Kidney tubule cell (primary cell): ENCODE data around the gene KRTAP5-9.
"Not testable (repeated sequence)": the region's sequence is repeated elsewhere in the genome, so short reads cannot be mapped to it uniquely, and the experiment has no call there.

Experiments
- DNase-seq: peaks from one replicate; pipeline ENCODE4 v3.0.0-alpha.2; 2018; ENCODE audit warnings: low spot score

Gene KRTAP5-9

GRCh38 chr11:71548120-71548519, at the start of gene KRTAP5-9:
Gene KRTAP5-9, plus strand, starts transcription at chr11:71548420. Its CDS starts 238 bp downstream, at chr11:71548658.
- no peak for DNase-seq

GRCh38 chr11:71499125-71499524, 49.1 kb upstream of the KRTAP5-9 start:
- no peak for DNase-seq

- no peak for DNase-seq
These were observed 48.7 kb upstream of the KRTAP5-9 start for GRCh38 chr11:71499546-71499945.

GRCh38 chr11:71500601-71501021, 47.6 kb upstream of the KRTAP5-9 start:
- no peak for DNase-seq

- no peak for DNase-seq
These were observed 46.9 kb upstream of the KRTAP5-9 start for GRCh38 chr11:71501071-71501985.

- DNase-seq: no peak
These were observed 46.2 kb upstream of the KRTAP5-9 start for GRCh38 chr11:71502026-71502425.

- DNase-seq: no peak
These were observed 45.3 kb upstream of the KRTAP5-9 start for GRCh38 chr11:71502871-71503435.

GRCh38 chr11:71504531-71504930, 43.7 kb upstream of the KRTAP5-9 start:
- DNase-seq: no peak

GRCh38 chr11:71505001-71505400, 43.2 kb upstream of the KRTAP5-9 start:
- DNase-seq: no peak

- no peak for DNase-seq
These were observed 42.4 kb upstream of the KRTAP5-9 start for GRCh38 chr11:71505781-71506180.

GRCh38 chr11:71507102-71507501, 41.1 kb upstream of the KRTAP5-9 start:
- no peak for DNase-seq

GRCh38 chr11:71518506-71519471, 29.4 kb upstream of the KRTAP5-9 start:
- DNase-seq: no peak

- DNase-seq: no peak
These were observed 28.7 kb upstream of the KRTAP5-9 start for GRCh38 chr11:71519546-71519945.

- no peak for DNase-seq
These were observed 22.9 kb upstream of the KRTAP5-9 start for GRCh38 chr11:71525188-71525937.

GRCh38 chr11:71525938-71526495, 22.2 kb upstream of the KRTAP5-9 start:
- DNase-seq: no peak

- DNase-seq: not testable (repeated sequence)
These were observed 21.2 kb upstream of the KRTAP5-9 start, which contains the start of gene KRTAP5-7 for GRCh38 chr11:71526796-71527575. Gene KRTAP5-7, plus strand, starts transcription at chr11:71527267. Its CDS starts 34 bp downstream, at chr11:71527301.

- no peak for DNase-seq
These were observed 20.5 kb upstream of the KRTAP5-9 start for GRCh38 chr11:71527576-71528210.

GRCh38 chr11:71530602-71531001, 17.6 kb upstream of the KRTAP5-9 start:
- DNase-seq: peak; percentile 34

- no peak for DNase-seq
These were observed 16.1 kb upstream of the KRTAP5-9 start for GRCh38 chr11:71532036-71532610.
